Tibial artery (tissue), 4 donors: Measurements from ENCODE around the gene LCN6.
"Not testable (repeated sequence)": the region's sequence is repeated elsewhere in the genome, so short reads cannot be mapped to it uniquely, and the experiment has no call there.

Experiments
- DNase-seq, 2 donors: peaks; one replicate each; pipeline ENCODE4 v3.0.0-alpha.2; 2019
- H3K27ac ChIP-seq, 2 donors: fragments of 200-600 bp; sonication (generic) in 1 of 2; 1 replicate in 1 of 2; 2 replicates in 1 of 2; pipeline ENCODE4 v1.5.1; 2018 to 2019; ENCODE audit warnings: mild to moderate bottlenecking in 1 of 2
- H3K27me3 ChIP-seq, 2 donors: fragments of 200-600 bp; sonication (generic) in 1 of 2; one replicate each; pipeline versions ENCODE4 v1.5.1 to v1.6.0; 2016 to 2019
- H3K36me3 ChIP-seq, 3 donors: fragments of 200-600 bp; sonication (generic) in 2 of 3; one replicate each; pipeline ENCODE4 v1.5.1; 2016 to 2019; ENCODE audit warnings: mild to moderate bottlenecking in 2 of 3
- H3K4me1 ChIP-seq, 4 donors: fragments of 200-600 bp; sonication (generic) in 2 of 4; 1 replicate in 3 of 4; 2 replicates in 1 of 4; pipeline ENCODE4 v1.5.1; 2016 to 2019
- H3K4me3 ChIP-seq, 2 donors: fragments of 200-600 bp; sonication (generic) in 1 of 2; 1 replicate in 1 of 2; 2 replicates in 1 of 2; pipeline ENCODE4 v1.5.1; 2018 to 2019; ENCODE audit warnings: mild to moderate bottlenecking in 2 of 2
- H3K9me3 ChIP-seq, 3 donors: fragments of 200-600 bp; sonication (generic) in 1 of 3; one replicate each; pipeline ENCODE4 v1.5.1; 2016 to 2019
- CTCF ChIP-seq, 2 experiments: fragments of 200-600 bp in 1 of 2; fragments of 450-650 bp in 1 of 2; IDR thresholded peaks; one replicate each; pipeline ENCODE4 v1.5.1; 2017 to 2019; ENCODE audit warnings: antibody characterized with exemption in 2 of 2, mild to moderate bottlenecking in 1 of 2, moderate library complexity in 1 of 2
- intact Hi-C: fragments of 100-400 bp; cut with DNase I; formaldehyde crosslinking; loops from one replicate; pipeline ENCODE4 v1.15.0; 2023; ENCODE audit warnings: low total_unique reads

The LCN6 gene

GRCh38 chr9:136769710-136770191 is 21.4 kb upstream of the LCN6 start:
- Histone ChIP-seq H3K27me3 (peaks cover 0 to 27% of the 10 kb centered on the region in 2 donors), H3K36me3 (no peaks in the 10 kb centered on the region), H3K4me1 (peaks cover 0 to 4% (median 0%) of the 10 kb centered on the region in 4 donors), H3K4me3 (no peak overlapping the region), H3K9me3 (peaks cover 0 to 10% (median 0%) of the 10 kb centered on the region in 3 donors), H3K27ac (no peak overlapping the region)
- peak in 1 of 2 donors; percentile 57 for DNase-seq
- intact Hi-C loops, result no loop called here
- peak in 1 of 2 experiments; percentile 46 for TF ChIP-seq CTCF (IDR thresholded peaks at IDR 0.05)

- H3K9me3 ChIP-seq, H3K27ac ChIP-seq, H3K4me1 ChIP-seq, intact Hi-C loops, H3K36me3 ChIP-seq, H3K4me3 ChIP-seq: not testable (repeated sequence)
- peak in 1 of 2 donors; percentile 61 for DNase-seq
- peaks cover 0 to 59% of the 10 kb centered on the region in 2 donors for H3K27me3 ChIP-seq
Measured at GRCh38 chr9:136766410-136767120, 18.2 kb upstream of the LCN6 start.

GRCh38 chr9:136765745-136766409 is 17.6 kb upstream of the LCN6 start:
- peak in 1 of 2 donors; percentile 56 for DNase-seq
- peaks cover 0 to 64% of the 10 kb centered on the region in 2 donors for H3K27me3 ChIP-seq
- intact Hi-C loops, H3K4me1 ChIP-seq, H3K36me3 ChIP-seq, H3K9me3 ChIP-seq, H3K27ac ChIP-seq, H3K4me3 ChIP-seq: not testable (repeated sequence)

GRCh38 chr9:136765041-136765440 is 16.7 kb upstream of the LCN6 start:
- H3K4me1 ChIP-seq, result peaks cover 0 to 14% (median 2%) of the 10 kb centered on the region in 4 donors

GRCh38 chr9:136764301-136764891 is 16.1 kb upstream of the LCN6 start, which contains the start of gene LCN15:
Gene LCN15 (minus strand): TSS chr9:136764518. CDS start chr9:136764488, 30 bp downstream.
- intact Hi-C loops, result no loop called here
- Histone ChIP-seq H3K9me3 (no peaks in the 10 kb centered on the region), H3K4me3 (no peak within 1 kb of the TSS), H3K27me3 (peaks cover 0 to 77% of the 10 kb centered on the region in 2 donors), H3K4me1 (peaks cover 0 to 10% (median 2%) of the 10 kb centered on the region in 4 donors), H3K36me3 (no peaks in the 10 kb centered on the region), H3K27ac (no peak within 1 kb of the TSS)
- TF ChIP-seq CTCF (IDR thresholded peaks at IDR 0.05), result no peak
- DNase-seq, result peak in 1 of 2 donors; percentile 56

More at GRCh38 chr9:136765041-136765440, 16.7 kb upstream of the LCN6 start:
- TF ChIP-seq CTCF (IDR thresholded peaks at IDR 0.05), result no peak
- peak in 1 of 2 donors; percentile 45 for DNase-seq
- Histone ChIP-seq H3K36me3 (no peaks in the 10 kb centered on the region), H3K27me3 (peaks cover 0 to 73% of the 10 kb centered on the region in 2 donors), H3K4me3 (no peak overlapping the region), H3K27ac (no peak overlapping the region), H3K9me3 (no peaks in the 10 kb centered on the region)
- intact Hi-C loops, result no loop called here

GRCh38 chr9:136763649-136764035 is 15.3 kb upstream of the LCN6 start:
- intact Hi-C loops, result no loop called here
- H3K36me3 ChIP-seq, result no peaks in the 10 kb centered on the region
- H3K27me3 ChIP-seq, result peaks cover 0 to 84% of the 10 kb centered on the region in 2 donors
- H3K4me3 ChIP-seq, result no peak overlapping the region
- no peak for TF ChIP-seq CTCF (IDR thresholded peaks at IDR 0.05)
- H3K9me3 ChIP-seq, result no peaks in the 10 kb centered on the region
- H3K4me1 ChIP-seq, result peaks cover 0 to 10% (median 2%) of the 10 kb centered on the region in 4 donors
- H3K27ac ChIP-seq, result no peak overlapping the region
- DNase-seq, result peak in 1 of 2 donors; percentile 52
